ENCODE measurements around the gene ZNF438.

GRCh38 chr10:30835146-30835545, 196.5 kb downstream of the ZNF438 start:
- no peak for TF ChIP-seq POLR2A (IDR thresholded peaks at IDR 0.05)
- TF ChIP-seq, protein P1, sequence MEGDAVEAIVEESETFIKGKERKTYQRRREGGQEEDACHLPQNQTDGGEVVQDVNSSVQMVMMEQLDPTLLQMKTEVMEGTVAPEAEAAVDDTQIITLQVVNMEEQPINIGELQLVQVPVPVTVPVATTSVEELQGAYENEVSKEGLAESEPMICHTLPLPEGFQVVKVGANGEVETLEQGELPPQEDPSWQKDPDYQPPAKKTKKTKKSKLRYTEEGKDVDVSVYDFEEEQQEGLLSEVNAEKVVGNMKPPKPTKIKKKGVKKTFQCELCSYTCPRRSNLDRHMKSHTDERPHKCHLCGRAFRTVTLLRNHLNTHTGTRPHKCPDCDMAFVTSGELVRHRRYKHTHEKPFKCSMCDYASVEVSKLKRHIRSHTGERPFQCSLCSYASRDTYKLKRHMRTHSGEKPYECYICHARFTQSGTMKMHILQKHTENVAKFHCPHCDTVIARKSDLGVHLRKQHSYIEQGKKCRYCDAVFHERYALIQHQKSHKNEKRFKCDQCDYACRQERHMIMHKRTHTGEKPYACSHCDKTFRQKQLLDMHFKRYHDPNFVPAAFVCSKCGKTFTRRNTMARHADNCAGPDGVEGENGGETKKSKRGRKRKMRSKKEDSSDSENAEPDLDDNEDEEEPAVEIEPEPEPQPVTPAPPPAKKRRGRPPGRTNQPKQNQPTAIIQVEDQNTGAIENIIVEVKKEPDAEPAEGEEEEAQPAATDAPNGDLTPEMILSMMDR (IDR thresholded peaks at IDR 0.05): no peak

All from Peyer's patch (tissue), 4 donors.